Prostate gland (tissue), 2 donors: ENCODE results near the gene TP53RK.

Source experiments
- CTCF ChIP-seq, 4 experiments: fragments of 200-600 bp in 2 of 4; fragments of 450-650 bp in 2 of 4; sonication (generic) in 2 of 4; IDR thresholded peaks; 1 replicate in 3 of 4; 2 replicates in 1 of 4; pipeline ENCODE4 v1.5.1; 2016 to 2019; ENCODE audit warnings: antibody characterized with exemption in 4 of 4, mild to moderate bottlenecking in 2 of 4, moderate library complexity in 2 of 4
- POLR2AphosphoS5 ChIP-seq: sonication (generic); formaldehyde crosslinking; IDR thresholded peaks from one replicate; pipeline ENCODE4 v1.6.1; 2017; ENCODE audit warnings: antibody characterized with exemption

GRCh38 chr20:46706242-46706641 is 17.0 kb upstream of the TP53RK start:
- TF ChIP-seq CTCF (IDR thresholded peaks at IDR 0.05) (no peak), POLR2AphosphoS5 (no peak)
